ENCODE results near the gene ATP5ME.

ATP5ME gene

DNA sequence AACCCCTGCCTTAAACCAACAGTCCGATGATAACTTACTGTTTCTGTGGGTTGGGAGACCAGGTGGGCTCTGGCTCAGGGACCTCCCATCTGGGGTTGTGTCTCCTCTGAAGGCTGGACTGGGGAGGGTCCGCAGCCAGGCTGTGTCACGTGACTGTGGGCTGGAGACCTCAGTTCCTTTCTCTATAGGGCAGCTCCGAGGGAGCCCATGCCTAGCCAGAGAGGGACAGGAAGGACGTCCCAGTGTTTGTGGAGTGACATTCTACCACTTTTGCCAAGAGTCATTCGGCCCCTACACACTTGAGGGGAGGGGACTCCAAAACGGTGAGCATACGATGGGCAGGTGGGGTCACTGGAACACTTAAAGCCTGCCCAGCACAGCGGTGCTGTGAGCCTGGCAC, 36.0 kb upstream of the ATP5ME start:
- H3K4me3 ChIP-seq (ENCODE audit: low read depth, low read length), result no peak overlapping the region
- no peak overlapping the region for H4K8ac ChIP-seq (ENCODE audit: low read depth, low read length)
- no peak overlapping the region for H3K23ac ChIP-seq (ENCODE audit: low read length)
- H2BK5ac ChIP-seq (ENCODE audit: low read depth, low read length, poor library complexity), result no peak overlapping the region
- H4K91ac ChIP-seq (ENCODE audit: low read depth, low read length), result no peak overlapping the region
- no CpG with 5 or more reads among the region's 9 CpGs for WGBS (ENCODE audit: extremely low coverage, insufficient coverage, insufficient read length)
- H3K9me3 ChIP-seq (ENCODE audit: insufficient read depth, low read depth, low read length), result peaks cover 2% of the 10 kb centered on the region
- H2BK120ac ChIP-seq (ENCODE audit: insufficient read depth, low read length, poor library complexity), result no peak overlapping the region
- no peak overlapping the region for H2AFZ ChIP-seq (ENCODE audit: insufficient read depth, low read length, poor library complexity)
- peaks cover 21% of the 10 kb centered on the region in 2 experiments for H3K4me1 ChIP-seq (ENCODE audit: control insufficient read depth in 1 of 2, insufficient read depth in 2 of 2, low read length in 2 of 2)
- H3K4me2 ChIP-seq (ENCODE audit: low read length), result no peak overlapping the region
- peaks cover 53% of the 10 kb centered on the region for H3K79me2 ChIP-seq (ENCODE audit: control insufficient read depth, insufficient read depth, low read length, poor library complexity)
- H3K14ac ChIP-seq (ENCODE audit: low read length), result no peak overlapping the region
- H2AK5ac ChIP-seq (ENCODE audit: low read length), result no peak overlapping the region
- H3K79me1 ChIP-seq (ENCODE audit: low read length), result peaks cover 12% of the 10 kb centered on the region
- H3K27ac ChIP-seq (ENCODE audit: low read depth, low read length), result no peak overlapping the region
- no peak overlapping the region for H4K12ac ChIP-seq (ENCODE audit: low read depth, low read length)
- H3K36me3 ChIP-seq (ENCODE audit: control insufficient read depth in 1 of 2, insufficient read depth in 2 of 2, low read length in 2 of 2), result peaks cover 28 to 32% of the 10 kb centered on the region in 2 experiments
- DNase-seq, result no peak
- H3K4ac ChIP-seq (ENCODE audit: low read depth, low read length), result peak overlapping the region; percentile 92
- H3K18ac ChIP-seq (ENCODE audit: low read length), result no peak overlapping the region
- no peak overlapping the region for H2BK12ac ChIP-seq (ENCODE audit: low read length)
- H3K9ac ChIP-seq (ENCODE audit: low read length), result no peak overlapping the region
- H3K27me3 ChIP-seq (ENCODE audit: insufficient read depth, low read length), result no peaks in the 10 kb centered on the region

- H3K9me3 ChIP-seq (ENCODE audit: insufficient read depth, low read depth, low read length), result peaks cover 7% of the 10 kb centered on the region
- no peak overlapping the region for H3K4me2 ChIP-seq (ENCODE audit: low read length)
- H2AFZ ChIP-seq (ENCODE audit: insufficient read depth, low read length, poor library complexity), result no peak overlapping the region
- peak overlapping the region; percentile 68 for H3K4ac ChIP-seq (ENCODE audit: low read depth, low read length)
- H2BK120ac ChIP-seq (ENCODE audit: insufficient read depth, low read length, poor library complexity), result no peak overlapping the region
- H3K14ac ChIP-seq (ENCODE audit: low read length), result no peak overlapping the region
- H2AK5ac ChIP-seq (ENCODE audit: low read length), result no peak overlapping the region
- no peak overlapping the region for H3K27ac ChIP-seq (ENCODE audit: low read depth, low read length)
- H3K79me1 ChIP-seq (ENCODE audit: low read length), result peaks cover 12% of the 10 kb centered on the region
- DNase-seq, result no peak
- H3K4me1 ChIP-seq (ENCODE audit: control insufficient read depth in 1 of 2, insufficient read depth in 2 of 2, low read length in 2 of 2), result peaks cover 21 to 25% of the 10 kb centered on the region in 2 experiments
- peaks cover 47% of the 10 kb centered on the region for H3K79me2 ChIP-seq (ENCODE audit: control insufficient read depth, insufficient read depth, low read length, poor library complexity)
- no peak overlapping the region for H3K23ac ChIP-seq (ENCODE audit: low read length)
- no peak overlapping the region for H4K91ac ChIP-seq (ENCODE audit: low read depth, low read length)
- H4K8ac ChIP-seq (ENCODE audit: low read depth, low read length), result no peak overlapping the region
- peaks cover 25 to 27% of the 10 kb centered on the region in 2 experiments for H3K36me3 ChIP-seq (ENCODE audit: control insufficient read depth in 1 of 2, insufficient read depth in 2 of 2, low read length in 2 of 2)
- H2BK5ac ChIP-seq (ENCODE audit: low read depth, low read length, poor library complexity), result no peak overlapping the region
- no peaks in the 10 kb centered on the region for H3K27me3 ChIP-seq (ENCODE audit: insufficient read depth, low read length)
- H3K9ac ChIP-seq (ENCODE audit: low read length), result no peak overlapping the region
- H3K4me3 ChIP-seq (ENCODE audit: low read depth, low read length), result no peak overlapping the region
- H4K12ac ChIP-seq (ENCODE audit: low read depth, low read length), result no peak overlapping the region
- no peak overlapping the region for H2BK12ac ChIP-seq (ENCODE audit: low read length)
- no peak overlapping the region for H3K18ac ChIP-seq (ENCODE audit: low read length)
- WGBS (ENCODE audit: extremely low coverage, insufficient coverage, insufficient read length), result no CpG with 5 or more reads among the region's 6 CpGs
Measured at GRCh38 chr4:709348-709747, 35.3 kb upstream of the ATP5ME start.

DNA sequence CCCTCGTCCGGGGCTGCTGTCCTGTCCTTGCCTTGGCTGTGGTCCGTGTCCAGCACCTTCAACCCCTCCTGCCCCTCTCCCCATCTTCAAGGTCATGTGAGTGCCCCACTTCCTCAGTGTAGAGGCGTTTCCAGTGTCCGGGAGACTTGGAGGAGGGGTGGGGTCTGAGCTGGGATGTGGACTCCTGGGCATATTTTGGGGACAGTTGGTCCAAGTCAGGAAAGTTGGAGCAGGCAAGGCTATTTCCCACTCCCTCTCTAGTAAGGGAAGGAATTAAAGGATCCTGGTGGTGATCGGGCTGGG, 34.5 kb upstream of the ATP5ME start:
- Histone ChIP-seq H4K8ac (ENCODE audit: low read depth, low read length) (no peak overlapping the region), H4K12ac (ENCODE audit: low read depth, low read length) (no peak overlapping the region), H2AK5ac (ENCODE audit: low read length) (no peak overlapping the region), H3K14ac (ENCODE audit: low read length) (no peak overlapping the region), H2BK12ac (ENCODE audit: low read length) (no peak overlapping the region), H3K4ac (ENCODE audit: low read depth, low read length) (peak overlapping the region; percentile 53), H3K9me3 (ENCODE audit: insufficient read depth, low read depth, low read length) (peaks cover 7% of the 10 kb centered on the region), H3K4me1 (ENCODE audit: control insufficient read depth in 1 of 2, insufficient read depth in 2 of 2, low read length in 2 of 2) (peaks cover 21 to 25% of the 10 kb centered on the region in 2 experiments), H2BK120ac (ENCODE audit: insufficient read depth, low read length, poor library complexity) (no peak overlapping the region), H3K4me3 (ENCODE audit: low read depth, low read length) (no peak overlapping the region), H3K79me1 (ENCODE audit: low read length) (peaks cover 12% of the 10 kb centered on the region), H3K36me3 (ENCODE audit: control insufficient read depth in 1 of 2, insufficient read depth in 2 of 2, low read length in 2 of 2) (peaks cover 19 to 21% of the 10 kb centered on the region in 2 experiments), H4K91ac (ENCODE audit: low read depth, low read length) (no peak overlapping the region), H3K18ac (ENCODE audit: low read length) (no peak overlapping the region), H2AFZ (ENCODE audit: insufficient read depth, low read length, poor library complexity) (no peak overlapping the region), H3K9ac (ENCODE audit: low read length) (peak overlapping the region; percentile 37), H3K23ac (ENCODE audit: low read length) (no peak overlapping the region), H2BK5ac (ENCODE audit: low read depth, low read length, poor library complexity) (no peak overlapping the region), H3K27ac (ENCODE audit: low read depth, low read length) (no peak overlapping the region), H3K79me2 (ENCODE audit: control insufficient read depth, insufficient read depth, low read length, poor library complexity) (peaks cover 41% of the 10 kb centered on the region), H3K27me3 (ENCODE audit: insufficient read depth, low read length) (no peaks in the 10 kb centered on the region), H3K4me2 (ENCODE audit: low read length) (peak overlapping the region; percentile 16)
- DNase-seq, result no peak
- WGBS (ENCODE audit: extremely low coverage, insufficient coverage, insufficient read length), result no CpG with 5 or more reads among the region's 6 CpGs

- H3K9ac ChIP-seq (ENCODE audit: low read length), result no peak overlapping the region
- H3K27ac ChIP-seq (ENCODE audit: low read depth, low read length), result no peak overlapping the region
- peak overlapping the region; percentile 19 for H3K4me2 ChIP-seq (ENCODE audit: low read length)
- peaks cover 16 to 19% of the 10 kb centered on the region in 2 experiments for H3K36me3 ChIP-seq (ENCODE audit: control insufficient read depth in 1 of 2, insufficient read depth in 2 of 2, low read length in 2 of 2)
- peaks cover 12% of the 10 kb centered on the region for H3K79me1 ChIP-seq (ENCODE audit: low read length)
- no CpG with 5 or more reads among the region's 11 CpGs for WGBS (ENCODE audit: extremely low coverage, insufficient coverage, insufficient read length)
- H2BK5ac ChIP-seq (ENCODE audit: low read depth, low read length, poor library complexity), result no peak overlapping the region
- peak overlapping the region; percentile 53 for H3K4ac ChIP-seq (ENCODE audit: low read depth, low read length)
- H3K4me1 ChIP-seq (ENCODE audit: control insufficient read depth in 1 of 2, insufficient read depth in 2 of 2, low read length in 2 of 2), result peaks cover 21 to 25% of the 10 kb centered on the region in 2 experiments
- DNase-seq, result no peak
- no peak overlapping the region for H2BK12ac ChIP-seq (ENCODE audit: low read length)
- H3K79me2 ChIP-seq (ENCODE audit: control insufficient read depth, insufficient read depth, low read length, poor library complexity), result peaks cover 37% of the 10 kb centered on the region
- no peak overlapping the region for H3K18ac ChIP-seq (ENCODE audit: low read length)
- peaks cover 6% of the 10 kb centered on the region for H3K9me3 ChIP-seq (ENCODE audit: insufficient read depth, low read depth, low read length)
- no peak overlapping the region for H4K91ac ChIP-seq (ENCODE audit: low read depth, low read length)
- no peak overlapping the region for H2BK120ac ChIP-seq (ENCODE audit: insufficient read depth, low read length, poor library complexity)
- H2AFZ ChIP-seq (ENCODE audit: insufficient read depth, low read length, poor library complexity), result no peak overlapping the region
- no peak overlapping the region for H3K14ac ChIP-seq (ENCODE audit: low read length)
- no peak overlapping the region for H4K12ac ChIP-seq (ENCODE audit: low read depth, low read length)
- no peak overlapping the region for H4K8ac ChIP-seq (ENCODE audit: low read depth, low read length)
- no peak overlapping the region for H3K4me3 ChIP-seq (ENCODE audit: low read depth, low read length)
- no peaks in the 10 kb centered on the region for H3K27me3 ChIP-seq (ENCODE audit: insufficient read depth, low read length)
- H3K23ac ChIP-seq (ENCODE audit: low read length), result no peak overlapping the region
- no peak overlapping the region for H2AK5ac ChIP-seq (ENCODE audit: low read length)
Measured at GRCh38 chr4:707929-708630, 34.0 kb upstream of the ATP5ME start.

Data from trophoblast cell (in vitro differentiated cells and primary cell).